Naive thymus-derived CD4-positive, alpha-beta T cell (primary cell): ENCODE measurements around the gene MBNL2. TPM values are rescaled to one million over a fixed set of nuclear protein-coding genes. Genes with fewer than 3 reads are reported as not detected.

ENCODE experiments used
- ATAC-seq: fragments of 150-1000 bp; cut with Tn5 transposase; 2 replicates; pipeline ENCODE4 v1.10.0; 2021; ENCODE audit warnings: mild to moderate bottlenecking, moderate library complexity
- CTCF ChIA-PET: fragments of 350-600 bp; sonication (Branson Sonifier 250); formaldehyde crosslinking; loops from one replicate; lab custom pipeline; 2021; ENCODE audit warnings: antibody characterized with exemption; lab: Charles Lee
- POLR2A ChIA-PET: fragments of 350-600 bp; sonication (Branson Sonifier 250); formaldehyde crosslinking; loops from one replicate; lab custom pipeline; 2021; ENCODE audit warnings: antibody characterized with exemption, inconsistent platforms; lab: Charles Lee
- DNase-seq, 9 donors: peaks; one replicate each; pipeline versions ENCODE4 v3.0.0 to v3.0.0-alpha.2; 2020 to 2022; ENCODE audit warnings: mixed read lengths in 1 of 9
- H3K27ac ChIP-seq: one replicate; pipeline ENCODE4 v1.7.0; 2013; ENCODE audit warnings: mild to moderate bottlenecking, low read depth, low read length, moderate library complexity
- H3K27me3 ChIP-seq, 2 donors: one replicate each; pipeline ENCODE4 v1.7.0; 2013; ENCODE audit warnings: low read length in 2 of 2, mild to moderate bottlenecking in 2 of 2, moderate library complexity in 2 of 2; ENCODE audit not compliant: control insufficient read depth in 2 of 2, insufficient read depth in 2 of 2
- H3K36me3 ChIP-seq, 3 experiments: 1 replicate in 2 of 3; 2 replicates in 1 of 3; pipeline ENCODE4 v1.7.0; 2013; ENCODE audit warnings: low read length in 3 of 3, mild to moderate bottlenecking in 3 of 3, moderate library complexity in 1 of 3; ENCODE audit not compliant: insufficient read depth in 3 of 3, control insufficient read depth in 2 of 3
- H3K4me1 ChIP-seq, 2 donors: one replicate each; pipeline ENCODE4 v1.7.0; 2013; ENCODE audit warnings: low read length in 2 of 2, mild to moderate bottlenecking in 2 of 2, moderate library complexity in 1 of 2; ENCODE audit not compliant: control insufficient read depth in 2 of 2, insufficient read depth in 2 of 2
- H3K4me3 ChIP-seq: 2 replicates; pipeline ENCODE4 v1.7.0; 2013; ENCODE audit warnings: mild to moderate bottlenecking, low read length
- H3K9me3 ChIP-seq, 3 experiments: 1 replicate in 2 of 3; 2 replicates in 1 of 3; pipeline ENCODE4 v1.7.0; 2013; ENCODE audit warnings: low read length in 3 of 3; ENCODE audit not compliant: control insufficient read depth in 2 of 3
- H3K27ac Mint-ChIP-seq, 9 donors: one replicate each; pipeline ENCODE4 v1.8.0; 2020 to 2022; ENCODE audit warnings: mixed read lengths in 9 of 9, mild to moderate bottlenecking in 8 of 9, moderate library complexity in 5 of 9, inconsistent platforms in 2 of 9
- H3K27me3 Mint-ChIP-seq, 5 donors: one replicate each; pipeline ENCODE4 v1.8.0; 2021 to 2022; ENCODE audit warnings: mixed read lengths in 5 of 5, mild to moderate bottlenecking in 1 of 5
- H3K36me3 Mint-ChIP-seq, 5 donors: one replicate each; pipeline ENCODE4 v1.8.0; 2020 to 2022; ENCODE audit warnings: mixed read lengths in 5 of 5, mild to moderate bottlenecking in 3 of 5, inconsistent platforms in 1 of 5
- H3K4me1 Mint-ChIP-seq, 7 donors: one replicate each; pipeline ENCODE4 v1.8.0; 2020 to 2022; ENCODE audit warnings: mixed read lengths in 7 of 7, mild to moderate bottlenecking in 3 of 7, inconsistent platforms in 1 of 7
- H3K4me3 Mint-ChIP-seq, 10 donors: one replicate each; pipeline ENCODE4 v1.8.0; 2020 to 2022; ENCODE audit warnings: mild to moderate bottlenecking in 10 of 10, mixed read lengths in 10 of 10, moderate library complexity in 6 of 10, inconsistent platforms in 2 of 10
- H3K9me3 Mint-ChIP-seq, 11 donors: one replicate each; pipeline ENCODE4 v1.8.0; 2020 to 2022; ENCODE audit warnings: mixed read lengths in 11 of 11, mild to moderate bottlenecking in 4 of 11, inconsistent platforms in 1 of 11, moderate library complexity in 1 of 11
- intact Hi-C, 2 donors: fragments of 100-400 bp; cut with micrococcal nuclease; formaldehyde crosslinking; loops; one replicate each; pipeline ENCODE4 v1.15.1; 2023
- polyA plus RNA-seq, 2 donors: library from polyadenylated mRNA; unstranded; fragments of 300-500 nt; fragmentation: Illumina TruSeq; gene quantifications; one replicate each; pipeline ENCODE4 v1.2.3, GENCODE V29; 2021
- total RNA-seq, 6 experiments: library from RNA in 5 of 6; stranded (reverse) in 5 of 6; gene quantifications; 1 replicate in 5 of 6; 2 replicates in 1 of 6; pipeline ENCODE4 v1.2.3 and lab custom pipeline; 2021 to 2026

Gene MBNL2
- total and polyA plus RNA-seq, 7 experiments from 2014 or later: 13.4 to 28.6 (median 23.3) TPM

- Histone ChIP-seq H3K36me3 (no peaks in the 10 kb centered on the region), H3K9me3 (no peaks in the 10 kb centered on the region), H3K4me3 (peak overlapping the region; percentile 80), H3K27me3 (no peaks in the 10 kb centered on the region), H3K4me1 (peaks cover 43 to 44% of the 10 kb centered on the region in 2 donors), H3K27ac (peak overlapping the region; percentile 81)
- peak overlapping the region; percentile 66 to 98 (median 94) for H3K27ac Mint-ChIP-seq
- peaks cover 0 to 11% (median 5%) of the 10 kb centered on the region in 5 donors for H3K36me3 Mint-ChIP-seq
- ChIA-PET POLR2A (interaction anchor here (3.4 to 5.1 kb wide), 2 partner anchors 14 to 207 kb away, joined by 16 to 39 read pairs; partner anchors contain the start of gene RAP2A), CTCF (interaction anchor here (0.9 kb wide), 1 partner anchor 116 kb away, joined by 3 read pairs; no protein-coding TSS in a partner anchor)
- DNase-seq: no peak
- H3K9me3 Mint-ChIP-seq: no peaks in the 10 kb centered on the region
- H3K27me3 Mint-ChIP-seq: no peaks in the 10 kb centered on the region
- peaks cover 49 to 78% (median 65%) of the 10 kb centered on the region in 7 donors for H3K4me1 Mint-ChIP-seq
- ATAC-seq: no peak
- intact Hi-C loops: loop anchor here (2.0 to 10.0 kb wide), 5 partner anchors 15 to 1349 kb away; partner anchors contain the start of gene STK24 (in 1 of the 2)
- peak overlapping the region in 8 of 10 donors; percentile 87 to 96 (median 95) for H3K4me3 Mint-ChIP-seq
Observed at GRCh38 chr13:97226013-97226412, 3.9 kb downstream of the MBNL2 start.

- Histone ChIP-seq H3K4me1 (peaks cover 38 to 39% of the 10 kb centered on the region in 2 donors), H3K9me3 (no peaks in the 10 kb centered on the region), H3K27ac (peak overlapping the region; percentile 81), H3K27me3 (no peaks in the 10 kb centered on the region), H3K4me3 (peak overlapping the region; percentile 80), H3K36me3 (peaks cover 0 to 7% (median 0%) of the 10 kb centered on the region in 3 experiments)
- peak in 6 of 9 donors; percentile 29 to 63 (median 38) for DNase-seq
- intact Hi-C loops: loop anchor here (1.0 to 10.0 kb wide), 6 partner anchors 16 to 1348 kb away; partner anchors contain the start of gene STK24 (in 1 of the 2)
- peak; percentile 55 for ATAC-seq
- H3K4me3 Mint-ChIP-seq: peak overlapping the region; percentile 82 to 96 (median 88)
- H3K36me3 Mint-ChIP-seq: peaks cover 0 to 20% (median 6%) of the 10 kb centered on the region in 5 donors
- ChIA-PET POLR2A (interaction anchor here (0.6 to 3.4 kb wide), 6 partner anchors 12 to 774 kb away, joined by 3 to 16 read pairs (median 4); partner anchors contain the start of gene RAP2A), CTCF (interaction anchor here (1.2 to 1.5 kb wide), 2 partner anchors 42 to 117 kb away, joined by 3 to 5 read pairs; no protein-coding TSS in a partner anchor)
- H3K27me3 Mint-ChIP-seq: no peaks in the 10 kb centered on the region
- H3K27ac Mint-ChIP-seq: peak overlapping the region; percentile 58 to 98 (median 94)
- H3K9me3 Mint-ChIP-seq: no peaks in the 10 kb centered on the region
- peaks cover 49 to 78% (median 70%) of the 10 kb centered on the region in 7 donors for H3K4me1 Mint-ChIP-seq
Observed at GRCh38 chr13:97226788-97227627, 4.9 kb downstream of the MBNL2 start.

- Histone ChIP-seq H3K4me1 (peaks cover 37 to 39% of the 10 kb centered on the region in 2 donors), H3K27me3 (no peaks in the 10 kb centered on the region), H3K27ac (no peak overlapping the region), H3K36me3 (peaks cover 0 to 7% (median 0%) of the 10 kb centered on the region in 3 experiments), H3K4me3 (no peak overlapping the region), H3K9me3 (no peaks in the 10 kb centered on the region)
- intact Hi-C loops: loop anchor here (5.0 to 10.0 kb wide), 3 partner anchors 37 to 1346 kb away; partner anchors contain the start of gene STK24 (in 1 of the 2)
- H3K4me3 Mint-ChIP-seq: no peak overlapping the region
- DNase-seq: no peak
- peaks cover 39 to 84% (median 74%) of the 10 kb centered on the region in 7 donors for H3K4me1 Mint-ChIP-seq
- H3K9me3 Mint-ChIP-seq: no peaks in the 10 kb centered on the region
- no peaks in the 10 kb centered on the region for H3K27me3 Mint-ChIP-seq
- POLR2A ChIA-PET: interaction anchor here (1.0 kb wide), 1 partner anchor 203 kb away, joined by 3 read pairs; no protein-coding TSS in a partner anchor
- H3K36me3 Mint-ChIP-seq: peaks cover 0 to 24% (median 13%) of the 10 kb centered on the region in 5 donors
- ATAC-seq: no peak
- H3K27ac Mint-ChIP-seq: no peak overlapping the region
- CTCF ChIA-PET: interaction anchor here (0.6 kb wide), 1 partner anchor 14 kb away, joined by 3 read pairs; no protein-coding TSS in a partner anchor
Observed at GRCh38 chr13:97228850-97229521, 6.9 kb downstream of the MBNL2 start.

GRCh38 chr13:97229699-97230098 is 7.6 kb downstream of the MBNL2 start:
- peaks cover 0 to 31% (median 17%) of the 10 kb centered on the region in 5 donors for H3K36me3 Mint-ChIP-seq
- H3K9me3 ChIP-seq: no peaks in the 10 kb centered on the region
- peaks cover 32 to 34% of the 10 kb centered on the region in 2 donors for H3K4me1 ChIP-seq
- peaks cover 0 to 7% (median 0%) of the 10 kb centered on the region in 3 experiments for H3K36me3 ChIP-seq
- H3K27me3 ChIP-seq: no peaks in the 10 kb centered on the region
- H3K27ac Mint-ChIP-seq: no peak overlapping the region
- no peak overlapping the region for H3K27ac ChIP-seq
- H3K27me3 Mint-ChIP-seq: no peaks in the 10 kb centered on the region
- no peak overlapping the region for H3K4me3 ChIP-seq
- ChIA-PET CTCF (interaction anchor here (0.6 kb wide), 1 partner anchor 15 kb away, joined by 3 read pairs; no protein-coding TSS in a partner anchor), POLR2A (no interaction called here)
- intact Hi-C loops: loop anchor here (5.0 to 10.0 kb wide), 3 partner anchors 37 to 1345 kb away; partner anchors contain the start of gene STK24 (in 1 of the 2)
- peaks cover 34 to 84% (median 75%) of the 10 kb centered on the region in 7 donors for H3K4me1 Mint-ChIP-seq
- no peak for DNase-seq
- ATAC-seq: no peak
- no peak overlapping the region for H3K4me3 Mint-ChIP-seq
- H3K9me3 Mint-ChIP-seq: no peaks in the 10 kb centered on the region

GRCh38 chr13:97231118-97231828 is 9.1 kb downstream of the MBNL2 start:
- Histone ChIP-seq H3K4me3 (no peak overlapping the region), H3K27ac (no peak overlapping the region), H3K4me1 (peaks cover 17 to 20% of the 10 kb centered on the region in 2 donors), H3K36me3 (peaks cover 0 to 7% (median 0%) of the 10 kb centered on the region in 3 experiments), H3K9me3 (no peaks in the 10 kb centered on the region), H3K27me3 (no peaks in the 10 kb centered on the region)
- H3K27ac Mint-ChIP-seq: no peak overlapping the region
- H3K27me3 Mint-ChIP-seq: no peaks in the 10 kb centered on the region
- H3K36me3 Mint-ChIP-seq: peaks cover 0 to 38% (median 24%) of the 10 kb centered on the region in 5 donors
- ATAC-seq (no peak), DNase-seq (no peak)
- H3K9me3 Mint-ChIP-seq: no peaks in the 10 kb centered on the region
- intact Hi-C loops: no loop called here
- H3K4me1 Mint-ChIP-seq: peaks cover 18 to 82% (median 74%) of the 10 kb centered on the region in 7 donors
- CTCF ChIA-PET: no interaction called here
- no peak overlapping the region for H3K4me3 Mint-ChIP-seq
- POLR2A ChIA-PET: interaction anchor here (0.6 kb wide), 1 partner anchor 122 kb away, joined by 3 read pairs; no protein-coding TSS in a partner anchor
